Measurements from ENCODE around the gene ALG8.
"Not testable (repeated sequence)": the region's sequence is repeated elsewhere in the genome, so short reads cannot be mapped to it uniquely, and the experiment has no call there.

The ALG8 gene

GRCh38 chr11:78139422-78140391 is at the start of gene ALG8:
ALG8 (minus strand) TSS chr11:78139626; CDS start chr11:78139588, 38 bp downstream.
- peak; percentile 96 for DNase-seq (ENCODE audit: low read depth)

GRCh38 chr11:78188286-78189173 is 49.1 kb upstream of the ALG8 start, which contains the start of the genes KCTD21 and USP35:
KCTD21 (minus strand) TSS chr11:78188626; CDS start chr11:78174554, 14,072 bp downstream.
USP35 (plus strand) TSS chr11:78188919; CDS start chr11:78196246, 7,327 bp downstream.
- DNase-seq (ENCODE audit: low read depth) = peak; percentile 82

GRCh38 chr11:78187366-78188285 is 48.2 kb upstream of the ALG8 start:
- no peak for DNase-seq (ENCODE audit: low read depth)

GRCh38 chr11:78181185-78181584 is 41.8 kb upstream of the ALG8 start:
- no peak for DNase-seq (ENCODE audit: low read depth)

GRCh38 chr11:78180751-78181150 is 41.3 kb upstream of the ALG8 start:
- no peak for DNase-seq (ENCODE audit: low read depth)

- DNase-seq (ENCODE audit: low read depth) = no peak
Measured at GRCh38 chr11:78179459-78180071, 40.1 kb upstream of the ALG8 start.

- DNase-seq (ENCODE audit: low read depth) = no peak
Measured at GRCh38 chr11:78177216-78177615, 37.8 kb upstream of the ALG8 start.

- DNase-seq (ENCODE audit: low read depth) = no peak
Measured at GRCh38 chr11:78176605-78177141, 37.2 kb upstream of the ALG8 start.

GRCh38 chr11:78175862-78176261 is 36.4 kb upstream of the ALG8 start:
- DNase-seq (ENCODE audit: low read depth) = not testable (repeated sequence)

- no peak for DNase-seq (ENCODE audit: low read depth)
Measured at GRCh38 chr11:78171951-78172350, 32.5 kb upstream of the ALG8 start.

- DNase-seq (ENCODE audit: low read depth) = no peak
Measured at GRCh38 chr11:78170874-78171549, 31.6 kb upstream of the ALG8 start.

- DNase-seq (ENCODE audit: low read depth) = no peak
Measured at GRCh38 chr11:78170413-78170812, 31.0 kb upstream of the ALG8 start.

- no peak for DNase-seq (ENCODE audit: low read depth)
Measured at GRCh38 chr11:78168539-78169477, 29.4 kb upstream of the ALG8 start.

GRCh38 chr11:78166855-78167469 is 27.5 kb upstream of the ALG8 start:
- no peak for DNase-seq (ENCODE audit: low read depth)

- DNase-seq (ENCODE audit: low read depth) = no peak
Measured at GRCh38 chr11:78164471-78164870, 25.0 kb upstream of the ALG8 start.

- no peak for DNase-seq (ENCODE audit: low read depth)
Measured at GRCh38 chr11:78163828-78164227, 24.4 kb upstream of the ALG8 start.

- DNase-seq (ENCODE audit: low read depth) = no peak
Measured at GRCh38 chr11:78161962-78162371, 22.5 kb upstream of the ALG8 start.

GRCh38 chr11:78161346-78161745 is 21.9 kb upstream of the ALG8 start:
- DNase-seq (ENCODE audit: low read depth) = no peak
